ENCODE results near the gene PNPO.
"Not testable (repeated sequence)": the region's sequence is repeated elsewhere in the genome, so short reads cannot be mapped to it uniquely, and the experiment has no call there.

The PNPO gene

GRCh38 chr17:47980541-47980940 lies 39.2 kb downstream of the PNPO start:
- DNase-seq = no peak

- DNase-seq = no peak
These were observed 40.1 kb downstream of the PNPO start for GRCh38 chr17:47981462-47981861.

GRCh38 chr17:47982091-47982617 lies 40.8 kb downstream of the PNPO start:
- no peak for DNase-seq

- no peak for DNase-seq
These were observed 41.4 kb downstream of the PNPO start for GRCh38 chr17:47982645-47983390.

- no peak for DNase-seq
These were observed 42.3 kb downstream of the PNPO start for GRCh38 chr17:47983492-47984223.

GRCh38 chr17:47986520-47986919 lies 45.1 kb downstream of the PNPO start:
- DNase-seq = no peak

GRCh38 chr17:47987240-47987835 lies 46.0 kb downstream of the PNPO start:
- DNase-seq = no peak

- DNase-seq = not testable (repeated sequence)
These were observed 47.1 kb downstream of the PNPO start for GRCh38 chr17:47988445-47988844.

- no peak for DNase-seq
These were observed 47.8 kb downstream of the PNPO start for GRCh38 chr17:47989159-47989558.

- DNase-seq = no peak
These were observed 48.3 kb downstream of the PNPO start for GRCh38 chr17:47989700-47990099.

GRCh38 chr17:47990962-47991731 lies 49.8 kb downstream of the PNPO start:
- DNase-seq = no peak

- no peak for DNase-seq
These were observed 50.8 kb downstream of the PNPO start for GRCh38 chr17:47992216-47992615.

- DNase-seq = no peak
These were observed 51.7 kb downstream of the PNPO start for GRCh38 chr17:47993031-47993564.

GRCh38 chr17:47993964-47994363 lies 52.6 kb downstream of the PNPO start:
- no peak for DNase-seq

- DNase-seq = no peak
These were observed 53.4 kb downstream of the PNPO start for GRCh38 chr17:47994724-47995123.

GRCh38 chr17:47995241-47995935 lies 54.0 kb downstream of the PNPO start:
- no peak for DNase-seq

GRCh38 chr17:47996201-47996600 lies 54.8 kb downstream of the PNPO start:
- DNase-seq = no peak

GRCh38 chr17:47997586-47997985 lies 56.2 kb downstream of the PNPO start:
- DNase-seq = no peak

GRCh38 chr17:47998044-47998443 lies 56.7 kb downstream of the PNPO start:
- DNase-seq = no peak
